GM12878 (cell line): Measurements from ENCODE around the gene MLLT3. TPM values are rescaled to one million over a fixed set of nuclear protein-coding genes. Genes with fewer than 3 reads are reported as not detected.

ENCODE experiments used
- CREB1 ChIP-seq: IDR thresholded peaks from 2 replicates; pipeline ENCODE4 v1.6.1; 2012; ENCODE audit warnings: low read depth, mild to moderate bottlenecking, inconsistent platforms
- ESRRA ChIP-seq: IDR thresholded peaks from 2 replicates; pipeline ENCODE4 v1.6.1; 2012; ENCODE audit warnings: mild to moderate bottlenecking, low read length, improper control_type of control experiment
- MLLT1 ChIP-seq: fragments of 450-650 bp; IDR thresholded peaks from 2 replicates; pipeline ENCODE4 v1.6.1; 2016; ENCODE audit warnings: mild to moderate bottlenecking
- MTA3 ChIP-seq: IDR thresholded peaks from 2 replicates; pipeline ENCODE4 v1.6.1; 2012; ENCODE audit warnings: low read length, inconsistent platforms, borderline replicate concordance
- PKNOX1 ChIP-seq: fragments of 450-650 bp; IDR thresholded peaks from 2 replicates; pipeline ENCODE4 v1.6.1; 2016; ENCODE audit warnings: mild to moderate bottlenecking
- PRDM15 ChIP-seq: fragments of 450-650 bp; formaldehyde crosslinking; IDR thresholded peaks from 2 replicates; pipeline ENCODE4 v1.4.0; 2020; ENCODE audit warnings: mild to moderate bottlenecking, moderate library complexity
- RELB ChIP-seq: fragments of 450-650 bp; IDR thresholded peaks from 2 replicates; pipeline ENCODE4 v1.6.1; 2017; ENCODE audit warnings: low read depth, mild to moderate bottlenecking, moderate library complexity
- SKIL ChIP-seq: fragments of 450-650 bp; IDR thresholded peaks from 2 replicates; pipeline ENCODE4 v1.6.1; 2017; ENCODE audit warnings: mild to moderate bottlenecking, low read depth, inconsistent platforms; ENCODE audit not compliant: poor library complexity, severe bottlenecking
- SMARCA5 ChIP-seq: fragments of 450-650 bp; IDR thresholded peaks from 2 replicates; pipeline ENCODE4 v1.6.1; 2017; ENCODE audit warnings: mild to moderate bottlenecking
- TARDBP ChIP-seq: IDR thresholded peaks from 2 replicates; pipeline ENCODE4 v1.6.1; 2016; ENCODE audit warnings: borderline replicate concordance
- polyA plus RNA-seq, 11 experiments: library from polyadenylated mRNA; depleted of rRNA in 4 of 11; unstranded in 6 of 11; stranded (reverse) in 5 of 11; fragments of >200 nt; fragmentation: Nextera tagmentation in 4 of 11; fragmentation: Illumina TruSeq in 1 of 11; extraction: Ambion mirVana in 4 of 11; extraction: Trizol in 1 of 11; gene quantifications; 1 replicate in 1 of 11; 2 replicates in 10 of 11; pipeline versions ENCODE4 v1.2.1 to v1.2.3, GENCODE V29; 2011 to 2016; ENCODE audit warnings: inconsistent platforms in 2 of 11, missing spikeins in 2 of 11, low read depth in 1 of 11
- total RNA-seq, 4 experiments: library from RNA; depleted of rRNA in 3 of 4; stranded (reverse); fragments of >200 nt in 3 of 4; fragmentation: Illumina TruSeq in 1 of 4; extraction: Trizol in 1 of 4; gene quantifications; 2 replicates each; pipeline versions ENCODE4 v1.2.1 to v1.2.3, GENCODE V29; 2013 to 2021

The MLLT3 gene
- total and polyA plus RNA-seq, 10 of the 15 experiments (the other 5 are each of a cell fraction or from before 2014, with no cell fraction given) = 17.7 to 72.3 (median 35.6) TPM

- TF ChIP-seq MLLT1 = peak; percentile 89
- TF ChIP-seq PRDM15 (CRISPR knock-in tag) = no peak
- no peak for TF ChIP-seq SMARCA5
- TF ChIP-seq RELB = no peak
- TF ChIP-seq MTA3 = no peak
- no peak for TF ChIP-seq TARDBP
- no peak for TF ChIP-seq SKIL
- TF ChIP-seq ESRRA = no peak
- TF ChIP-seq PKNOX1 = peak; percentile 58; the same call in 1 of the 2 replicates
- no peak for TF ChIP-seq CREB1
Measured at GRCh38 chr9:20663133-20663532, 40.8 kb upstream of the MLLT3 start (continued).
